SHP77 treated with DMSO at 0.1 percent for 48 hours (cell line): Measurements from ENCODE around the gene LSAMP.

ENCODE experiments used
- DNase-seq: peaks from one replicate; lab custom pipeline; 2025; lab: John Stamatoyannopoulos, UW

Gene LSAMP

GRCh38 chr3:116051040-116051439 is 394.2 kb downstream of the LSAMP start:
- DNase-seq: no peak

GRCh38 chr3:116050311-116050915 is 394.9 kb downstream of the LSAMP start:
- DNase-seq: no peak

- DNase-seq: no peak
Measured at GRCh38 chr3:116048991-116049390, 396.3 kb downstream of the LSAMP start.

DNA sequence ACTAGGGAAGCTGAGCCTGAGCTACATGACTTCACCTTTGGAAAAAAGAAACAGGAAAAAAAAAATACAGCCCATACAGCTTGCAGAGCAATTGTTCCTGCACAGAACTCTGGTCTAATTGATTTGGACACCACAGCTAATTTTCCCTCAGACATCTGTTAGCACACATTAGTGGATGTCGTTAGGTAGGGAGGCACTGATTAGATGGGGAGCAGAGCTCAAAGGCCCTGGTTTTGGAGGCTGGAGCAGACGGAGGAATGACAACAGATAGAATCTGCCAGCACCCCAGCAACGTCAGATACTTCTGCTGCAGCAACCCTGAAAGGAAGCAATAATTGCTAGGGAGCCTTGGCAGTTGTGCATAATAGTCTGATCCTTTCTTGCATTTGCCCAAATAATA is 398.9 kb downstream of the LSAMP start:
- DNase-seq: no peak

GRCh38 chr3:116045314-116045713 is 400.0 kb downstream of the LSAMP start:
- DNase-seq: no peak

GRCh38 chr3:116040152-116040551 is 405.1 kb downstream of the LSAMP start:
- no peak for DNase-seq

GRCh38 chr3:116039651-116039985 is 405.7 kb downstream of the LSAMP start:
- no peak for DNase-seq

DNA sequence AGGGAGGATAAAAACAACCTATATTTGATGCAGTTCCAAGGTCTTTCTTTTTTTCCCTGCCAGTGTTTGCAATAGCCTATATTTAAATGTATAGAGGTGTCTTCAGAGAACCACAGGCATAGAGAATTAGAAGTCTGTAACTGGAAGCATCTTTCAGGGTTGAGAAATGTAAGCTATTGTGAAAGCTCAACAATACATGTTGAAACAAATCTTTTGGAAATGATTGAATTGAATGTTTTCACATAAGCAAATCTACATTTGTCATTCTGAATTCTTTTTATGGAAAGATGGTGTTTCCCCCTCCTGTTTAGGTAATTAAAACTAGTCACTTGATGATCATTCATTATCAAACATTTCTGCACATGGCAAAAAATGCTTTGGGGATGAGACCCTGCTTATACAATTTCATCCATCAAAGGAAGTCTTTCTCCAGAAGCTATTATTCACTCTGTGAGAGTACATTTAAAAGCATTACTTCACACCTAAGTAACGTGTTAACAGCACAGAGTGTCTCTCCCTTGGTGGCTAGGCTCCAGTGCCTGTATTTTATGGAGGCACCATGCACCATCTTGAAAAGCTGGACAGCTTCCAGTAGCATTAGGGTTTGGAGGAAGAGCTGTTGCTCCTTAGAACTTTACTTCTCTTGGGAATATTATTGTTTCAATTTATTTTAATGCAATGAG is 406.2 kb downstream of the LSAMP start:
- no peak for DNase-seq

DNA sequence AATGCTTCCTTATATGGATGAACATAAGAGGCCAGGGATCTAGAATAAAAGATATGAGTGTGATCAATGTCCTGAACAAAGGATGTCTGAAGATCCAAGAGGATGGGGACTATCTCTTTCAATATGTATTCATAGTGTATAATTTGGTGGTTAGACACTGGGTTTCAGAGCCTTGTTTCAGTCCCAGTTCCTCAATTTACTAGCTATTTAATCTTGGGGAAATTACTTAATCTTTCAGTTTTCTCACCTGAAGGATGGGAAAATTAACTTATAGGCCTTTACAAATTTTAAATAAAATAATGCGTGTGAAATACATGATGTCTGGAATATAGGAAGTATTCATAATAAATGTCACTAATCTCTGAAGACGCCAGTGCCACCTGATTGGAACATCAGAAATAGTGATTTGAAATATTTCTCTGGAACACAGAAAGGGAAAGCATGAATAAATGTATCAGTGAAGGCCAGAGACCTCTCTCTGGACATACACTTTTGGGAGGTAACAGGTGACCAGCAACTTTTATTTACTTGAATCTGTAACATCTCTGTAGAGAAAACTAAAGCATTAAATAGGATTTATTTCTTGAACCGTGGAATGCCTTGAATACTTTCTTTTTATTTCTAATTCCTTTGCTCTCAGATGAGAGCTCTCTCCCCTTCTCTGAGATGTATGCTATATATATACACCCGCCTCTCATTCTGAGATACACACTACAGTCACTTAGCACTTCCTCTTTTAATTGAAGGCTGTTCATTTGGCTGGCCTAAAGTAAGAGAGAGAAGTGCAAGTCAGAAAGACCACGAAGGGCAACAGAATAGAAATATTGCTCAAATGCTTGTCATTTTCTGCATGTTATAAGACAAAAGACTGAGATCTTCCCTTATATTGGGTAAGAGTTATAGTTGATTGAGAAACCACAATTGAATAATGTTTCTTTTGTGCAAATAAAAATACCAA is 407.1 kb downstream of the LSAMP start:
- no peak for DNase-seq

DNA sequence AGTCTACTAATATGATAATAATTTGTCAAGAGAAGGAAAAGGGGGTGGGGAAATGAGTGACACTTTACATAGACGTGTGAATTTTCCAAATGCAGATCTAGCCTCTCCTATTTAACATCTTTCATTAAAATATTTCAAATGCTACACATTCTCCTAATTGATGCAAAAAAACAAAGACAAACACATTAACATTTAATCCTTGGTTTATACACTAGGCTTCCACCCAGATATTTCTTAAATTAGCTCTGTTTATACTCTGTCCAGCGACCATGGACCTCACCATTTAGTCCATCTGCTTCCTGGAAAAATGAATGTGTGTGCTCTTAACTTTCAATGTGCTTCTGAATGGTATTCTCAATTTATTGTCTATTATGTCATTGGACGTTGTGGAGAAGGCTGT is 409.9 kb downstream of the LSAMP start:
- no peak for DNase-seq

- DNase-seq: peak; percentile 5
Measured at GRCh38 chr3:116034794-116035193, 410.5 kb downstream of the LSAMP start.

DNA sequence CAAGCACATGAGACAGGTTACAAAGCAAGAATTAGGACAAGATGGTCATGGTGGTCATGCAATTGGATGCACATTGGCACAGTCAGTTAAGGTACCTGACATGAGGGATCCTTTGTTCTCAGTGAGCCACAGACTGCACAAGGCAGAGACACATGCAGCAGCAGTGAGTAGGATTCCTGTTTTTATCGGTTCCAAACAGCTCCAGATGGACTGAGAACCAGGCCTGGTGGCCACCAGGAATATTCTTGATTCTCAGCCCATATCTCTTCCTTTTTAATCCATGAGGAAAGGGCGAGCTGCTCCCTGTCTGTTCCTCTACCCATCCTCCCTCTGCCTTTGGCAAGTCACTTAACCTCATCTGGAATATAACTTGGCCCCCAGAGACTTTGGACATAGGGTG is 411.2 kb downstream of the LSAMP start:
- no peak for DNase-seq

GRCh38 chr3:116033516-116033915 is 411.8 kb downstream of the LSAMP start:
- DNase-seq: no peak

DNA sequence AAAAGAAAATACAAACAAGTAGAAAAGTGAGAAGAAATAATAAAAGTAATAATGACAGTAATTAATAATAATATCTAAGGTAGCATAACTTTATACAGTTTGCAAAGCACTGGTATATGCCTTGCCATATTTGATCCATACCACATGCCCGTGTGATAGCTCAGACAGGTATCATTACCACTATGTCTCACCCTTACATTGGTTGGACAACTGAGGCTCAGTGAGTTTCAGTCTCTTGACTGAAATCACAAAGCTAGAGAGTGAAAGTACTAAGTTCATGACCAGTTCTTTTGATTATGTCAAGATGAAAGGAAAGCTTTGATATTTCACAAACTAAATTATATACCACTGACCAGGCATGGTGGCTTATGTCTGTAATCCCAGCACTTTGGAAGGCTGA is 413.1 kb downstream of the LSAMP start:
- DNase-seq: no peak

GRCh38 chr3:116030131-116030850 is 415.0 kb downstream of the LSAMP start:
- DNase-seq: no peak

DNA sequence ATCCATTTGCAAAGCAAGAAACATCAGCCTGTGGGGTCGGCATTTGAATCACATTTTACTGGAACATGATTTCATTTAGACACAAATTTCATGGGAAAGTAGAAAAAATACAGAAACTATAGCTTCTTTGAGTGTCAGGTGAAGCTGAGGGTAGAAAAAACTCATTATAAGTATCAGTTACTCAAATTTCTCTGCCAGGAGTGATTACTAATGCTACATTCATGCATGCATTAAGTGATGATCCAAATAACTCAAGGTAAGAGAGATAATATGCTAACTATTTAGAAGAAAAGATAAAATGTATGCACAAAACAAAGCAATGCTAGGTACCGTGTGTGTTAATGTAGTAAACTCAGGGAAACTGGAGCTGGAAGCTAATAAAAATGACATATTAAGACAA is 416.0 kb downstream of the LSAMP start:
- DNase-seq: no peak

DNA sequence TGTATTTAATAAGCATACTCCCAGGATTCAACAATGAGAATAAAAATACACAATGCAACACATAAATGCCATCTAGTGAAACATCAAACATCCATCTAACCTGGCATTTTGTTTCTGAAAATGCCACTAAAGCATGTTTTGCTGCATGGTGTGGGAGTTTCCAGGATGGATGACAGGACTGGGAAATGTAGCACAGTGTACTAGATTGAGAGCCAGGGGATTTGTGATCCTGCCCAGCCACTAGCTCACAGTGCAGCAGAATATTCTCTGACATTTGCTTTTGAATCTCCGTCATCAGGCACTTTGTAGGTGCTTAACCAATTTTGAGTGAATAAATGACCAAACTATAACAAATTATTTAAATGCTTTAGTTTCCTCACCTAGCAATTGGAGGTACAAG is 417.1 kb downstream of the LSAMP start:
- no peak for DNase-seq

- no peak for DNase-seq
Measured at GRCh38 chr3:116020989-116021388, 424.3 kb downstream of the LSAMP start.

GRCh38 chr3:116020495-116020894 is 424.8 kb downstream of the LSAMP start:
- no peak for DNase-seq

DNA sequence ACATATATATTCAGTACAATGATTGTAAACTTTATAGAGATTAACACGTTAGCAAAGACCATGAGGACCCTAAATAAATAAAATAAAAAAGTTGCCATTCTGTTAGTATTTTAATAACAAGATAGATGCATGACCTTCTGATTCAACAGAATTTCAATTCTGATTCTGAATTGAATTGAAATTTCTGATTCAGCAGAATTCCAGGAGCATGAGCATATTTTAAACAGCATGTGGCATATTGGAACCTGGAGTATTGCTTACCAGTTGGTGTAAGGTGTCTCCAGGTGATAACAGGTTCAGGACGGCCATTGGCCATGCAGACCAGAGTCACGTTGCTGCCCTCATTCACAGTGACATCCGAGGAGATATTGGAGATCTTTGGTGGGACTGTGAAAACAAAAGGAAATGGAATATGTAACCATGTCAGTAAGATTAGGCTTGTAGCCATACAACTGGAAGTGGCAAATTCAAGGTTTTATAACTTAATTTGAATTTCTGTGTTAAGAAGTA is 426.0 kb downstream of the LSAMP start:
- DNase-seq: no peak

GRCh38 chr3:116018646-116019045 is 426.6 kb downstream of the LSAMP start:
- no peak for DNase-seq

- no peak for DNase-seq
Measured at GRCh38 chr3:116015931-116016330, 429.4 kb downstream of the LSAMP start.
